ENCODE measurements around the gene OAF.
"Not testable (repeated sequence)": the region's sequence is repeated elsewhere in the genome, so short reads cannot be mapped to it uniquely, and the experiment has no call there.

The OAF gene

GRCh38 chr11:120248551-120249278, 37.9 kb downstream of the OAF start:
- no peak for DNase-seq
- ATAC-seq (ENCODE audit: insufficient read depth, low read depth) = no peak
- Histone ChIP-seq H3K4me1 (ENCODE audit: insufficient read depth, low read length) (no peaks in the 10 kb centered on the region), H3K79me2 (ENCODE audit: insufficient read depth, low read length) (no peaks in the 10 kb centered on the region), H2AFZ (ENCODE audit: low read depth, low read length) (no peak overlapping the region), H3K9ac (ENCODE audit: low read depth, low read length) (no peak overlapping the region), H3K9me3 (ENCODE audit: insufficient read depth, low read length, severe bottlenecking) (no peaks in the 10 kb centered on the region), H4K20me1 (ENCODE audit: insufficient read depth, low read length) (0 out of 2 replicates have a peak, but pooled peaks cover 2% of the 10 kb centered on the region), H3K4me3 (ENCODE audit: low read depth in 1 of 2, low read length in 2 of 2) (no peak overlapping the region), H3K36me3 (ENCODE audit: insufficient read depth, low read length) (no peaks in the 10 kb centered on the region), H3K27me3 (ENCODE audit: insufficient read depth, low read length, poor library complexity) (peaks cover 27% of the 10 kb centered on the region), H3K27ac (ENCODE audit: low read length) (no peak overlapping the region), H3K4me2 (ENCODE audit: insufficient read depth, low read length) (no peak overlapping the region)
- TF ChIP-seq, protein P1, sequence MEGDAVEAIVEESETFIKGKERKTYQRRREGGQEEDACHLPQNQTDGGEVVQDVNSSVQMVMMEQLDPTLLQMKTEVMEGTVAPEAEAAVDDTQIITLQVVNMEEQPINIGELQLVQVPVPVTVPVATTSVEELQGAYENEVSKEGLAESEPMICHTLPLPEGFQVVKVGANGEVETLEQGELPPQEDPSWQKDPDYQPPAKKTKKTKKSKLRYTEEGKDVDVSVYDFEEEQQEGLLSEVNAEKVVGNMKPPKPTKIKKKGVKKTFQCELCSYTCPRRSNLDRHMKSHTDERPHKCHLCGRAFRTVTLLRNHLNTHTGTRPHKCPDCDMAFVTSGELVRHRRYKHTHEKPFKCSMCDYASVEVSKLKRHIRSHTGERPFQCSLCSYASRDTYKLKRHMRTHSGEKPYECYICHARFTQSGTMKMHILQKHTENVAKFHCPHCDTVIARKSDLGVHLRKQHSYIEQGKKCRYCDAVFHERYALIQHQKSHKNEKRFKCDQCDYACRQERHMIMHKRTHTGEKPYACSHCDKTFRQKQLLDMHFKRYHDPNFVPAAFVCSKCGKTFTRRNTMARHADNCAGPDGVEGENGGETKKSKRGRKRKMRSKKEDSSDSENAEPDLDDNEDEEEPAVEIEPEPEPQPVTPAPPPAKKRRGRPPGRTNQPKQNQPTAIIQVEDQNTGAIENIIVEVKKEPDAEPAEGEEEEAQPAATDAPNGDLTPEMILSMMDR (IDR thresholded peaks at IDR 0.05; ENCODE audit: borderline replicate concordance, extremely low read depth, low read length, poor library complexity, severe bottlenecking) = no peak
- no peak for TF ChIP-seq EZH2 (IDR thresholded peaks at IDR 0.05; ENCODE audit: borderline replicate concordance, low read depth, low read length, severe bottlenecking)

GRCh38 chr11:120249279-120250262, 38.7 kb downstream of the OAF start:
- Histone ChIP-seq H3K79me2 (ENCODE audit: insufficient read depth, low read length) (no peaks in the 10 kb centered on the region), H3K36me3 (ENCODE audit: insufficient read depth, low read length) (no peaks in the 10 kb centered on the region), H3K27ac (ENCODE audit: low read length) (no peak overlapping the region), H3K4me1 (ENCODE audit: insufficient read depth, low read length) (no peaks in the 10 kb centered on the region), H3K27me3 (ENCODE audit: insufficient read depth, low read length, poor library complexity) (peaks cover 31% of the 10 kb centered on the region), H3K9me3 (ENCODE audit: insufficient read depth, low read length, severe bottlenecking) (no peaks in the 10 kb centered on the region), H3K4me2 (ENCODE audit: insufficient read depth, low read length) (no peak overlapping the region), H3K4me3 (ENCODE audit: low read depth in 1 of 2, low read length in 2 of 2) (no peak overlapping the region), H2AFZ (ENCODE audit: low read depth, low read length) (no peak overlapping the region), H3K9ac (ENCODE audit: low read depth, low read length) (no peak overlapping the region), H4K20me1 (ENCODE audit: insufficient read depth, low read length) (0 out of 2 replicates have a peak, but pooled peaks cover 2% of the 10 kb centered on the region)
- no peak for TF ChIP-seq EZH2 (IDR thresholded peaks at IDR 0.05; ENCODE audit: borderline replicate concordance, low read depth, low read length, severe bottlenecking)
- TF ChIP-seq, protein P1 (IDR thresholded peaks at IDR 0.05; ENCODE audit: borderline replicate concordance, extremely low read depth, low read length, poor library complexity, severe bottlenecking) = no peak
- no peak for DNase-seq
- no peak for ATAC-seq (ENCODE audit: insufficient read depth, low read depth)

GRCh38 chr11:120253377-120253776, 42.5 kb downstream of the OAF start:
- not testable (repeated sequence) for H3K4me1 ChIP-seq (ENCODE audit: insufficient read depth, low read length); H3K27ac ChIP-seq (ENCODE audit: low read length); H3K79me2 ChIP-seq (ENCODE audit: insufficient read depth, low read length); H3K9ac ChIP-seq (ENCODE audit: low read depth, low read length); H4K20me1 ChIP-seq (ENCODE audit: insufficient read depth, low read length); H3K4me3 ChIP-seq (ENCODE audit: low read depth in 1 of 2, low read length in 2 of 2); ATAC-seq (ENCODE audit: insufficient read depth, low read depth); H3K4me2 ChIP-seq (ENCODE audit: insufficient read depth, low read length); H2AFZ ChIP-seq (ENCODE audit: low read depth, low read length); H3K9me3 ChIP-seq (ENCODE audit: insufficient read depth, low read length, severe bottlenecking); DNase-seq; H3K36me3 ChIP-seq (ENCODE audit: insufficient read depth, low read length)
- peaks cover 43% of the 10 kb centered on the region for H3K27me3 ChIP-seq (ENCODE audit: insufficient read depth, low read length, poor library complexity)

Data from DND-41 (cell line).